ENCODE data around the gene SMAD4.

- TF ChIP-seq POLR2A (IDR thresholded peaks at IDR 0.05) (no peak), POLR2AphosphoS5 (IDR thresholded peaks at IDR 0.05) (no peak)
- TF ChIP-seq, protein P1, sequence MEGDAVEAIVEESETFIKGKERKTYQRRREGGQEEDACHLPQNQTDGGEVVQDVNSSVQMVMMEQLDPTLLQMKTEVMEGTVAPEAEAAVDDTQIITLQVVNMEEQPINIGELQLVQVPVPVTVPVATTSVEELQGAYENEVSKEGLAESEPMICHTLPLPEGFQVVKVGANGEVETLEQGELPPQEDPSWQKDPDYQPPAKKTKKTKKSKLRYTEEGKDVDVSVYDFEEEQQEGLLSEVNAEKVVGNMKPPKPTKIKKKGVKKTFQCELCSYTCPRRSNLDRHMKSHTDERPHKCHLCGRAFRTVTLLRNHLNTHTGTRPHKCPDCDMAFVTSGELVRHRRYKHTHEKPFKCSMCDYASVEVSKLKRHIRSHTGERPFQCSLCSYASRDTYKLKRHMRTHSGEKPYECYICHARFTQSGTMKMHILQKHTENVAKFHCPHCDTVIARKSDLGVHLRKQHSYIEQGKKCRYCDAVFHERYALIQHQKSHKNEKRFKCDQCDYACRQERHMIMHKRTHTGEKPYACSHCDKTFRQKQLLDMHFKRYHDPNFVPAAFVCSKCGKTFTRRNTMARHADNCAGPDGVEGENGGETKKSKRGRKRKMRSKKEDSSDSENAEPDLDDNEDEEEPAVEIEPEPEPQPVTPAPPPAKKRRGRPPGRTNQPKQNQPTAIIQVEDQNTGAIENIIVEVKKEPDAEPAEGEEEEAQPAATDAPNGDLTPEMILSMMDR (IDR thresholded peaks at IDR 0.05), result no peak
Observed at GRCh38 chr18:50982086-50982801, 47.8 kb upstream of the SMAD4 start.
